ENCODE data around the gene COX7C. TPM values are rescaled to one million over a fixed set of nuclear protein-coding genes. Genes with fewer than 3 reads are reported as not detected.

Gene COX7C
- total and polyA plus RNA-seq, 2 donors from 2014 or later: 461 to 2,170 TPM

GRCh38 chr5:86631165-86631564, 13.4 kb downstream of the COX7C start:
- intact Hi-C loops (cut with DNase I): no loop called here
- Histone ChIP-seq H3K27ac (ENCODE audit: low read depth in 2 of 2, low read length in 2 of 2) (no peak overlapping the region), H3K4me3 (ENCODE audit: low read length in 3 of 3) (no peak overlapping the region), H3K9ac (ENCODE audit: low read length in 3 of 3) (no peak overlapping the region), H3K4me1 (ENCODE audit: control insufficient read depth in 2 of 3, insufficient read depth in 2 of 3, low read depth in 1 of 3, low read length in 3 of 3) (no peaks in the 10 kb centered on the region), H3K9me3 (ENCODE audit: control insufficient read depth in 2 of 3, insufficient read depth in 1 of 3, low read length in 3 of 3) (no peaks in the 10 kb centered on the region), H3K27me3 (ENCODE audit: control insufficient read depth, insufficient read depth, low read length) (no peaks in the 10 kb centered on the region), H3K36me3 (ENCODE audit: control insufficient read depth in 2 of 3, insufficient read depth in 3 of 3, low read length in 3 of 3) (no peaks in the 10 kb centered on the region)
- DNase-seq (no peak), FAIRE-seq (no peak)
- TF ChIP-seq CTCF (IDR thresholded peaks at IDR 0.05; ENCODE audit: borderline replicate concordance, extremely low read depth, insufficient read depth): no peak

- H3K36me3 ChIP-seq (ENCODE audit: control insufficient read depth in 2 of 3, insufficient read depth in 3 of 3, low read length in 3 of 3): no peaks in the 10 kb centered on the region
- DNase-seq: no peak
- FAIRE-seq: no peak
- TF ChIP-seq CTCF (IDR thresholded peaks at IDR 0.05; ENCODE audit: borderline replicate concordance, extremely low read depth, insufficient read depth): no peak
- no peak overlapping the region for H3K27ac ChIP-seq (ENCODE audit: low read depth in 2 of 2, low read length in 2 of 2)
- no peak overlapping the region for H3K9ac ChIP-seq (ENCODE audit: low read length in 3 of 3)
- no peak overlapping the region for H3K4me3 ChIP-seq (ENCODE audit: low read length in 3 of 3)
- H3K9me3 ChIP-seq (ENCODE audit: control insufficient read depth in 2 of 3, insufficient read depth in 1 of 3, low read length in 3 of 3): no peaks in the 10 kb centered on the region
- no peaks in the 10 kb centered on the region for H3K4me1 ChIP-seq (ENCODE audit: control insufficient read depth in 2 of 3, insufficient read depth in 2 of 3, low read depth in 1 of 3, low read length in 3 of 3)
- intact Hi-C loops (cut with DNase I): no loop called here
- no peaks in the 10 kb centered on the region for H3K27me3 ChIP-seq (ENCODE audit: control insufficient read depth, insufficient read depth, low read length)
Measured at GRCh38 chr5:86640998-86641397, 23.3 kb downstream of the COX7C start.

- no peak overlapping the region for H3K4me3 ChIP-seq (ENCODE audit: low read length in 3 of 3)
- TF ChIP-seq CTCF (IDR thresholded peaks at IDR 0.05; ENCODE audit: borderline replicate concordance, extremely low read depth, insufficient read depth): no peak
- H3K36me3 ChIP-seq (ENCODE audit: control insufficient read depth in 2 of 3, insufficient read depth in 3 of 3, low read length in 3 of 3): no peaks in the 10 kb centered on the region
- no peak for FAIRE-seq
- DNase-seq: no peak
- intact Hi-C loops (cut with DNase I): no loop called here
- H3K9ac ChIP-seq (ENCODE audit: low read length in 3 of 3): no peak overlapping the region
- H3K27ac ChIP-seq (ENCODE audit: low read depth in 2 of 2, low read length in 2 of 2): no peak overlapping the region
- H3K4me1 ChIP-seq (ENCODE audit: control insufficient read depth in 2 of 3, insufficient read depth in 2 of 3, low read depth in 1 of 3, low read length in 3 of 3): no peaks in the 10 kb centered on the region
- H3K9me3 ChIP-seq (ENCODE audit: control insufficient read depth in 2 of 3, insufficient read depth in 1 of 3, low read length in 3 of 3): no peaks in the 10 kb centered on the region
- H3K27me3 ChIP-seq (ENCODE audit: control insufficient read depth, insufficient read depth, low read length): no peaks in the 10 kb centered on the region
Measured at GRCh38 chr5:86644843-86645242, 27.1 kb downstream of the COX7C start.

GRCh38 chr5:86645885-86646284, 28.1 kb downstream of the COX7C start:
- no peak overlapping the region for H3K9ac ChIP-seq (ENCODE audit: low read length in 3 of 3)
- H3K27ac ChIP-seq (ENCODE audit: low read depth in 2 of 2, low read length in 2 of 2): no peak overlapping the region
- no peaks in the 10 kb centered on the region for H3K27me3 ChIP-seq (ENCODE audit: control insufficient read depth, insufficient read depth, low read length)
- TF ChIP-seq CTCF (IDR thresholded peaks at IDR 0.05; ENCODE audit: borderline replicate concordance, extremely low read depth, insufficient read depth): no peak
- DNase-seq (no peak), FAIRE-seq (no peak)
- H3K9me3 ChIP-seq (ENCODE audit: control insufficient read depth in 2 of 3, insufficient read depth in 1 of 3, low read length in 3 of 3): no peaks in the 10 kb centered on the region
- H3K36me3 ChIP-seq (ENCODE audit: control insufficient read depth in 2 of 3, insufficient read depth in 3 of 3, low read length in 3 of 3): no peaks in the 10 kb centered on the region
- intact Hi-C loops (cut with DNase I): no loop called here
- H3K4me1 ChIP-seq (ENCODE audit: control insufficient read depth in 2 of 3, insufficient read depth in 2 of 3, low read depth in 1 of 3, low read length in 3 of 3): no peaks in the 10 kb centered on the region
- H3K4me3 ChIP-seq (ENCODE audit: low read length in 3 of 3): no peak overlapping the region

Data from kidney (tissue), 14 donors.